HEK293 (cell line): ENCODE data around the gene GAK.

ENCODE experiments used
- SP2 ChIP-seq: fragments of 450-650 bp; formaldehyde crosslinking; IDR thresholded peaks from 2 replicates; pipeline ENCODE4 v1.5.1; 2016; ENCODE audit warnings: missing biosample characterization, missing genetic modification characterization
- ZEB2 ChIP-seq: fragments of 450-650 bp; formaldehyde crosslinking; IDR thresholded peaks from 2 replicates; pipeline ENCODE4 v1.5.1; 2016; ENCODE audit warnings: missing biosample characterization, missing genetic modification characterization
- ZNF10 ChIP-seq: fragments of 450-650 bp; formaldehyde crosslinking; IDR thresholded peaks from 2 replicates; pipeline ENCODE4 v1.5.1; 2017; ENCODE audit warnings: missing biosample characterization, missing genetic modification characterization
- ZNF274 ChIP-seq, 2 experiments: fragments of 200-500 bp in 1 of 2; fragments of 450-650 bp in 1 of 2; sonication (Bioruptor generic) in 1 of 2; formaldehyde crosslinking in 1 of 2; IDR thresholded peaks; 2 replicates each; pipeline versions ENCODE4 v1.5.1 to v1.6.1; 2014 to 2016; ENCODE audit warnings: borderline replicate concordance in 1 of 2, inconsistent platforms in 1 of 2, low read length in 1 of 2, missing biosample characterization in 1 of 2, missing genetic modification characterization in 1 of 2
- ZNF510 ChIP-seq: fragments of 450-650 bp; formaldehyde crosslinking; IDR thresholded peaks from 2 replicates; pipeline ENCODE4 v1.5.1; 2018; ENCODE audit warnings: mild to moderate bottlenecking, missing genetic modification characterization, missing biosample characterization; ENCODE audit not compliant: insufficient replicate concordance
- ZNF600 ChIP-seq: fragments of 450-650 bp; formaldehyde crosslinking; IDR thresholded peaks from 2 replicates; pipeline ENCODE4 v1.5.1; 2016; ENCODE audit warnings: missing biosample characterization, missing genetic modification characterization
- ZNF785 ChIP-seq: fragments of 450-650 bp; formaldehyde crosslinking; IDR thresholded peaks from 2 replicates; pipeline ENCODE4 v1.5.1; 2016; ENCODE audit warnings: missing biosample characterization, missing genetic modification characterization
- ZNF837 ChIP-seq: fragments of 450-650 bp; formaldehyde crosslinking; IDR thresholded peaks from 2 replicates; pipeline ENCODE4 v1.5.1; 2016; ENCODE audit warnings: missing biosample characterization, missing genetic modification characterization
- TF ChIP-seq, protein P1 (sequence below): fragments of 450-650 bp; formaldehyde crosslinking; IDR thresholded peaks from 2 replicates; pipeline ENCODE4 v1.5.1; 2016; ENCODE audit warnings: missing biosample characterization, missing genetic modification characterization
- TF ChIP-seq, protein P2 (sequence below): sonication (generic); formaldehyde crosslinking; IDR thresholded peaks from 2 replicates; pipeline ENCODE4 v1.8.1; 2022; ENCODE audit warnings: mild to moderate bottlenecking, moderate library complexity, missing genetic modification reagents
- TF ChIP-seq, protein P3 (sequence below): fragments of 450-650 bp; formaldehyde crosslinking; IDR thresholded peaks from 2 replicates; pipeline ENCODE4 v1.5.1; 2016; ENCODE audit warnings: missing biosample characterization, missing genetic modification characterization, low read depth
- TF ChIP-seq, protein P4 (sequence below): fragments of 450-650 bp; formaldehyde crosslinking; IDR thresholded peaks from 2 replicates; pipeline ENCODE4 v1.5.1; 2016; ENCODE audit warnings: missing biosample characterization, missing genetic modification characterization
- TF ChIP-seq, protein P5 (sequence below): fragments of 450-650 bp; formaldehyde crosslinking; IDR thresholded peaks from 2 replicates; pipeline ENCODE4 v1.5.1; 2017; ENCODE audit warnings: missing biosample characterization, missing genetic modification characterization
- TF ChIP-seq, protein P6 (sequence below): fragments of 450-650 bp; formaldehyde crosslinking; IDR thresholded peaks from 2 replicates; pipeline ENCODE4 v1.5.1; 2016; ENCODE audit warnings: missing biosample characterization, missing genetic modification characterization

DNA sequence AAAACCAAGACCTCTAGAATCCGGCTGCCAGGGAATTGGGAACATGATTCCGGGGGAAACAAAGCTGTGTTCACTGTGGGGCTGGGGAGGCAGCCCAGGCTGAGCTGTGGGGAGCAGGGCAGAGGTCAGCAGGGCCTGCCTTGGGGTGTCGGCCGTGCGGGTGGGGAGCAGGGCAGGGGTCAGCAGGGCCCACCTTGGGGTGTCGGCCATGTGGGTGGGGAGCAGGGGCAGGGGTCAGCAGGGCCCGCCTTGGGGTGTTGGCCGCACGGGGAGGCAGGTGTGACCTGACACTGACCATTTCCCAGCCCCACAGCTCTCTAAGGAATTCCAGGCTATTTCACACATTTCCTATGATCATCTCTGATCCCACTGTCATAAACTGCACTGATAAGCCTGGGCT, 60.6 kb downstream of the GAK start:
- TF ChIP-seq, protein P1, sequence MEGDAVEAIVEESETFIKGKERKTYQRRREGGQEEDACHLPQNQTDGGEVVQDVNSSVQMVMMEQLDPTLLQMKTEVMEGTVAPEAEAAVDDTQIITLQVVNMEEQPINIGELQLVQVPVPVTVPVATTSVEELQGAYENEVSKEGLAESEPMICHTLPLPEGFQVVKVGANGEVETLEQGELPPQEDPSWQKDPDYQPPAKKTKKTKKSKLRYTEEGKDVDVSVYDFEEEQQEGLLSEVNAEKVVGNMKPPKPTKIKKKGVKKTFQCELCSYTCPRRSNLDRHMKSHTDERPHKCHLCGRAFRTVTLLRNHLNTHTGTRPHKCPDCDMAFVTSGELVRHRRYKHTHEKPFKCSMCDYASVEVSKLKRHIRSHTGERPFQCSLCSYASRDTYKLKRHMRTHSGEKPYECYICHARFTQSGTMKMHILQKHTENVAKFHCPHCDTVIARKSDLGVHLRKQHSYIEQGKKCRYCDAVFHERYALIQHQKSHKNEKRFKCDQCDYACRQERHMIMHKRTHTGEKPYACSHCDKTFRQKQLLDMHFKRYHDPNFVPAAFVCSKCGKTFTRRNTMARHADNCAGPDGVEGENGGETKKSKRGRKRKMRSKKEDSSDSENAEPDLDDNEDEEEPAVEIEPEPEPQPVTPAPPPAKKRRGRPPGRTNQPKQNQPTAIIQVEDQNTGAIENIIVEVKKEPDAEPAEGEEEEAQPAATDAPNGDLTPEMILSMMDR, result no peak
- TF ChIP-seq, protein P2, sequence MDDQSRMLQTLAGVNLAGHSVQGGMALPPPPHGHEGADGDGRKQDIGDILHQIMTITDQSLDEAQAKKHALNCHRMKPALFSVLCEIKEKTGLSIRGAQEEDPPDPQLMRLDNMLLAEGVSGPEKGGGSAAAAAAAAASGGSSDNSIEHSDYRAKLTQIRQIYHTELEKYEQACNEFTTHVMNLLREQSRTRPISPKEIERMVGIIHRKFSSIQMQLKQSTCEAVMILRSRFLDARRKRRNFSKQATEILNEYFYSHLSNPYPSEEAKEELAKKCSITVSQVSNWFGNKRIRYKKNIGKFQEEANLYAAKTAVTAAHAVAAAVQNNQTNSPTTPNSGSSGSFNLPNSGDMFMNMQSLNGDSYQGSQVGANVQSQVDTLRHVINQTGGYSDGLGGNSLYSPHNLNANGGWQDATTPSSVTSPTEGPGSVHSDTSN (CRISPR knock-in tag), result no peak
- no peak for TF ChIP-seq ZNF785
- TF ChIP-seq, protein P3, sequence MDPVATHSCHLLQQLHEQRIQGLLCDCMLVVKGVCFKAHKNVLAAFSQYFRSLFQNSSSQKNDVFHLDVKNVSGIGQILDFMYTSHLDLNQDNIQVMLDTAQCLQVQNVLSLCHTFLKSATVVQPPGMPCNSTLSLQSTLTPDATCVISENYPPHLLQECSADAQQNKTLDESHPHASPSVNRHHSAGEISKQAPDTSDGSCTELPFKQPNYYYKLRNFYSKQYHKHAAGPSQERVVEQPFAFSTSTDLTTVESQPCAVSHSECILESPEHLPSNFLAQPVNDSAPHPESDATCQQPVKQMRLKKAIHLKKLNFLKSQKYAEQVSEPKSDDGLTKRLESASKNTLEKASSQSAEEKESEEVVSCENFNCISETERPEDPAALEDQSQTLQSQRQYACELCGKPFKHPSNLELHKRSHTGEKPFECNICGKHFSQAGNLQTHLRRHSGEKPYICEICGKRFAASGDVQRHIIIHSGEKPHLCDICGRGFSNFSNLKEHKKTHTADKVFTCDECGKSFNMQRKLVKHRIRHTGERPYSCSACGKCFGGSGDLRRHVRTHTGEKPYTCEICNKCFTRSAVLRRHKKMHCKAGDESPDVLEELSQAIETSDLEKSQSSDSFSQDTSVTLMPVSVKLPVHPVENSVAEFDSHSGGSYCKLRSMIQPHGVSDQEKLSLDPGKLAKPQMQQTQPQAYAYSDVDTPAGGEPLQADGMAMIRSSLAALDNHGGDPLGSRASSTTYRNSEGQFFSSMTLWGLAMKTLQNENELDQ (tag by site-specific recombination), result no peak
- no peak for TF ChIP-seq SP2 (tag by site-specific recombination)
- TF ChIP-seq ZEB2 (tag by site-specific recombination), result no peak
- TF ChIP-seq, protein P4, sequence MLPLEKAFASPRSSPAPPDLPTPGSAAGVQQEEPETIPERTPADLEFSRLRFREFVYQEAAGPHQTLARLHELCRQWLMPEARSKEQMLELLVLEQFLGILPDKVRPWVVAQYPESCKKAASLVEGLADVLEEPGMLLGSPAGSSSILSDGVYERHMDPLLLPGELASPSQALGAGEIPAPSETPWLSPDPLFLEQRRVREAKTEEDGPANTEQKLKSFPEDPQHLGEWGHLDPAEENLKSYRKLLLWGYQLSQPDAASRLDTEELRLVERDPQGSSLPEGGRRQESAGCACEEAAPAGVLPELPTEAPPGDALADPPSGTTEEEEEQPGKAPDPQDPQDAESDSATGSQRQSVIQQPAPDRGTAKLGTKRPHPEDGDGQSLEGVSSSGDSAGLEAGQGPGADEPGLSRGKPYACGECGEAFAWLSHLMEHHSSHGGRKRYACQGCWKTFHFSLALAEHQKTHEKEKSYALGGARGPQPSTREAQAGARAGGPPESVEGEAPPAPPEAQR (tag by site-specific recombination), result no peak
- TF ChIP-seq ZNF837 (tag by site-specific recombination), result no peak
- TF ChIP-seq ZNF274 (IDR thresholded peaks at IDR 0.05; ENCODE audit: low read length), result no peak
- no peak for TF ChIP-seq ZNF274 (tag by site-specific recombination; IDR thresholded peaks at IDR 0.05; ENCODE audit: borderline replicate concordance)
- TF ChIP-seq, protein P5, sequence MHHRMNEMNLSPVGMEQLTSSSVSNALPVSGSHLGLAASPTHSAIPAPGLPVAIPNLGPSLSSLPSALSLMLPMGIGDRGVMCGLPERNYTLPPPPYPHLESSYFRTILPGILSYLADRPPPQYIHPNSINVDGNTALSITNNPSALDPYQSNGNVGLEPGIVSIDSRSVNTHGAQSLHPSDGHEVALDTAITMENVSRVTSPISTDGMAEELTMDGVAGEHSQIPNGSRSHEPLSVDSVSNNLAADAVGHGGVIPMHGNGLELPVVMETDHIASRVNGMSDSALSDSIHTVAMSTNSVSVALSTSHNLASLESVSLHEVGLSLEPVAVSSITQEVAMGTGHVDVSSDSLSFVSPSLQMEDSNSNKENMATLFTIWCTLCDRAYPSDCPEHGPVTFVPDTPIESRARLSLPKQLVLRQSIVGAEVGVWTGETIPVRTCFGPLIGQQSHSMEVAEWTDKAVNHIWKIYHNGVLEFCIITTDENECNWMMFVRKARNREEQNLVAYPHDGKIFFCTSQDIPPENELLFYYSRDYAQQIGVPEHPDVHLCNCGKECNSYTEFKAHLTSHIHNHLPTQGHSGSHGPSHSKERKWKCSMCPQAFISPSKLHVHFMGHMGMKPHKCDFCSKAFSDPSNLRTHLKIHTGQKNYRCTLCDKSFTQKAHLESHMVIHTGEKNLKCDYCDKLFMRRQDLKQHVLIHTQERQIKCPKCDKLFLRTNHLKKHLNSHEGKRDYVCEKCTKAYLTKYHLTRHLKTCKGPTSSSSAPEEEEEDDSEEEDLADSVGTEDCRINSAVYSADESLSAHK (tag by site-specific recombination), result no peak
- no peak for TF ChIP-seq ZNF10 (tag by site-specific recombination)
- TF ChIP-seq, protein P6, sequence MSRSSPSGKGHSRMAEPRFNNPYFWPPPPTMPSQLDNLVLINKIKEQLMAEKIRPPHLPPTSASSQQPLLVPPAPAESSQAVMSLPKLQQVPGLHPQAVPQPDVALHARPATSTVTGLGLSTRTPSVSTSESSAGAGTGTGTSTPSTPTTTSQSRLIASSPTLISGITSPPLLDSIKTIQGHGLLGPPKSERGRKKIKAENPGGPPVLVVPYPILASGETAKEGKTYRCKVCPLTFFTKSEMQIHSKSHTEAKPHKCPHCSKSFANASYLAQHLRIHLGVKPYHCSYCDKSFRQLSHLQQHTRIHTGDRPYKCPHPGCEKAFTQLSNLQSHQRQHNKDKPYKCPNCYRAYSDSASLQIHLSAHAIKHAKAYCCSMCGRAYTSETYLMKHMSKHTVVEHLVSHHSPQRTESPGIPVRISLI (tag by site-specific recombination), result no peak
- no peak for TF ChIP-seq ZNF600 (tag by site-specific recombination)
- no peak for TF ChIP-seq ZNF510 (tag by site-specific recombination)
